Naive thymus-derived CD8-positive, alpha-beta T cell (primary cell): ENCODE results near the gene SMCHD1. TPM values are rescaled to one million over a fixed set of nuclear protein-coding genes. Genes with fewer than 3 reads are reported as not detected.
"Not testable (repeated sequence)": the region's sequence is repeated elsewhere in the genome, so short reads cannot be mapped to it uniquely, and the experiment has no call there.

Source experiments
- ATAC-seq, 2 donors: fragments of 150-1000 bp; cut with Tn5 transposase in 1 of 2; sonication (Bioruptor Pico), chemical (Tn5 transposase) in 1 of 2; 1 replicate in 1 of 2; 2 replicates in 1 of 2; pipeline ENCODE4 v1.10.0; 2021; ENCODE audit warnings: mild to moderate bottlenecking in 2 of 2, moderate library complexity in 2 of 2
- POLR2A ChIA-PET: fragments of 350-600 bp; sonication (Branson Sonifier 250); formaldehyde crosslinking; loops from one replicate; lab custom pipeline; 2021; ENCODE audit warnings: antibody characterized with exemption; lab: Charles Lee
- DNase-seq, 10 donors: peaks; one replicate each; pipeline versions ENCODE4 v3.0.0 to v3.0.0-alpha.2; 2020 to 2022
- H3K27ac Mint-ChIP-seq, 10 donors: one replicate each; pipeline ENCODE4 v1.8.0; 2020 to 2022; ENCODE audit warnings: mild to moderate bottlenecking in 10 of 10, mixed read lengths in 10 of 10, moderate library complexity in 4 of 10, inconsistent platforms in 1 of 10
- H3K27me3 Mint-ChIP-seq, 5 donors: one replicate each; pipeline ENCODE4 v1.8.0; 2021 to 2022; ENCODE audit warnings: mixed read lengths in 5 of 5
- H3K36me3 Mint-ChIP-seq, 3 donors: one replicate each; pipeline ENCODE4 v1.8.0; 2020 to 2022; ENCODE audit warnings: mixed read lengths in 3 of 3, mild to moderate bottlenecking in 2 of 3, inconsistent platforms in 1 of 3
- H3K4me1 Mint-ChIP-seq, 4 donors: one replicate each; pipeline ENCODE4 v1.8.0; 2021 to 2022; ENCODE audit warnings: mixed read lengths in 4 of 4
- H3K4me3 Mint-ChIP-seq, 10 donors: one replicate each; pipeline ENCODE4 v1.8.0; 2020 to 2022; ENCODE audit warnings: mild to moderate bottlenecking in 10 of 10, mixed read lengths in 10 of 10, moderate library complexity in 6 of 10, inconsistent platforms in 1 of 10
- H3K9me3 Mint-ChIP-seq, 9 donors: one replicate each; pipeline ENCODE4 v1.8.0; 2020 to 2022; ENCODE audit warnings: mixed read lengths in 9 of 9, mild to moderate bottlenecking in 3 of 9, inconsistent platforms in 1 of 9, moderate library complexity in 1 of 9
- polyA plus RNA-seq, 3 donors: library from polyadenylated mRNA; unstranded; fragments of 300-500 nt; fragmentation: Illumina TruSeq; gene quantifications; one replicate each; pipeline ENCODE4 v1.2.3, GENCODE V29; 2021
- total RNA-seq, 8 experiments: library from RNA in 2 of 8; stranded (reverse) in 2 of 8; gene quantifications; one replicate each; pipeline ENCODE4 v1.2.3 and lab custom pipeline; 2021 to 2026

The SMCHD1 gene
- total and polyA plus RNA-seq, 5 experiments from 2014 or later: 27.7 to 215 (median 33.7) TPM

DNA sequence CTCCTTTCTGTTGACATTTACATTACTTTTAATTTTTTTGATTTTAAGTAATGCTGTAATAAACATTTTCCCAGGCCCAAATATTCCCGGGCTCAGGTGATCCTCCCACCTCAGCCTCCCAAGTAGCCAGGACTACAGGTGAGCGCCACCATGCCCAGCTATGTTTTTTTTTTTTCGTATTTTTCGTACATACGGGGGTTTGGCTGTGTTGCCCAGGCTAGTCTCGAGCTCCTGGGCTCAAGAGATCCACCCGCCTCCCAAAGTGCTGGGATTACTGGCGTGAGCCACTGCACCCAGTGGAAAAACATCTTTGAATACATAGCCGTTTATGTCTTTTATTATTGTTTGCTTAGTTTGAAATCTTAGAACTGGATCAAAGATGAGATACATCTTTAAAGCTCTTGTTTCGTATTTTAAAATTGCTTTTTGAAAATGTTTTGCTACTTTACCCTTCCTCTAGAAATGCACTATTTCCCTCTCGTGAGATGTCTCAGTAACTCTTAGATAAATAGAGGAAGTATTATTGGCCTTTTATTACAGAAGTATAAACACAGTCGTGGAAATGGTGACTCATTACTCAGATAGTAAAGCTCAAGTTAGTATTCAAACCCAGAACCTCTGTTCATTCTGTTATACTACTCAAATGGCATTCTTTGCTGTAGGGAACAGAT is 2.4 kb downstream of the SMCHD1 start:
- ATAC-seq (no peak), DNase-seq (no peak)
- no peaks in the 10 kb centered on the region for H3K27me3 Mint-ChIP-seq
- POLR2A ChIA-PET: interaction anchor here (0.7 to 12.0 kb wide), 5 partner anchors 9 to 87 kb away, joined by 3 to 511 read pairs (median 87); partner anchors contain the start of genes METTL4 and NDC80
- peaks cover 9 to 25% (median 15%) of the 10 kb centered on the region in 3 donors for H3K36me3 Mint-ChIP-seq
- H3K4me1 Mint-ChIP-seq: peaks cover 15 to 68% (median 49%) of the 10 kb centered on the region in 4 donors
- H3K27ac Mint-ChIP-seq: peak overlapping the region; percentile 75 to 99 (median 86)
- peak overlapping the region; percentile 83 to 99 (median 95) for H3K4me3 Mint-ChIP-seq
- peaks cover 0 to 5% (median 0%) of the 10 kb centered on the region in 9 donors for H3K9me3 Mint-ChIP-seq

DNA sequence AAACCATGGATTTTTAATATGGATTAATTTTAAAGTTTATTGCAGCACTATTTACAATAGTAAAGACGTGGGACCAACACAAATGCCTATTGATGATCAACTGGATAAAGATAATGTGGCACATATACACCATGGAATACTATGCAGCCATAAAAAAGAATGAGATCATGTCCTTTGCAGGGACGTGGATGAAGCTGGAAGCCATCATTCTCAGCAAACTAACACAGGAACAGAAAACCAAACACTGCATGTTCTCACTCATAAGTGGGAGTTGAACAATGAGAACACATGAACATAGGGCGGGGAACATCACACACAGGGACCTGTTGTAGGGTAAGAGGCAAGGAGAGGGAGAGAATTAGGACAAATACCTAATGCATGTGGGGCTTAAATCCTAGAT is 5.3 kb downstream of the SMCHD1 start:
- ATAC-seq, DNase-seq, H3K27me3 Mint-ChIP-seq, H3K9me3 Mint-ChIP-seq: not testable (repeated sequence)
- H3K4me3 Mint-ChIP-seq: peak overlapping the region in 9 of 10 donors; percentile 11 to 74 (median 62)
- peaks cover 9 to 50% (median 18%) of the 10 kb centered on the region in 3 donors for H3K36me3 Mint-ChIP-seq
- H3K4me1 Mint-ChIP-seq: peaks cover 22 to 75% (median 66%) of the 10 kb centered on the region in 4 donors
- POLR2A ChIA-PET: interaction anchor here (12.0 kb wide), 1 partner anchor 20 kb away, joined by 511 read pairs; no protein-coding TSS in a partner anchor
- H3K27ac Mint-ChIP-seq: peak overlapping the region in 6 of 10 donors; percentile 47 to 77 (median 64)

DNA sequence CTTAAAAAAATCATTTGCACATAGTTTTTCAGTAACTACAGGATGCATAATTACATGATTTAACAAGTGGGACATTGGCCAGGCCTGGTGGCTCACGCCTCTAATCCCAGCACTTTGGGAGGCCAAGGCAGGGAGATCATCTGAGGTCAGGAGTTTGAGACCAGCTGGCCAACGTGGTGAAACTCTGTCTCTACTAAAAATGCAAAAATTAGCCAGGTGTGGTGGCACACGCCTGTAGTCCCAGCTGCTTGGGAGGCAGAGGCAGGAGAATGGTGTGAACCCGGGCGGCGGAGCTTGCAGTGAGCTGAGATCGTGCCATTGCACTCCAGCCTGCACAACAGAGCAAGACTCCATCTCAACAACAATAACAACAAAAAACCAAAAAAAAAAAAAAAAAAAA is 6.8 kb downstream of the SMCHD1 start:
- ATAC-seq, H3K27me3 Mint-ChIP-seq, H3K9me3 Mint-ChIP-seq, DNase-seq: not testable (repeated sequence)
- POLR2A ChIA-PET: interaction anchor here (0.7 kb wide), 1 partner anchor 97 kb away, joined by 7 read pairs; no protein-coding TSS in a partner anchor
- peaks cover 25 to 86% (median 77%) of the 10 kb centered on the region in 4 donors for H3K4me1 Mint-ChIP-seq
- H3K27ac Mint-ChIP-seq: peak overlapping the region in 3 of 10 donors; percentile 25 to 61 (median 57)
- H3K4me3 Mint-ChIP-seq: peak overlapping the region in 7 of 10 donors; percentile 28 to 80 (median 62)
- peaks cover 3 to 60% (median 24%) of the 10 kb centered on the region in 3 donors for H3K36me3 Mint-ChIP-seq

DNA sequence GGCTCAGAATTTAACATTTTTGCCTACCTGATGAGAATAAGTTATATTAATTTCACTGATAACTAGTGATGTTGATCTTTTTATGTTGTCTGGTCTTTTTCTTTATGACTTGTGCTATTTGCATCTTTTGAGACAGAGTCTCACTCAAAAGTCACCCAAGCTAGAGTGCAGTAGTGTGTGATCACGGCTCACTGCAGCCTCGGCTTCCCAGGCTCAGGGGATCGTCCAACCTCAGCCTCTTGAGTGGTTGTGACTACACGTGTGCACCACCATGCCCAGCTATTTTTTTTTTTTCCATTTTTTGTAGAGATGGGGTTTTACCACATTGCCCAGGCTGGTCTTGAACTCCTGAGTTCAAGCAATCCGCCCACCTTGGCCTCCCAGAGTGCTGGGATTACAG is 7.5 kb downstream of the SMCHD1 start:
- POLR2A ChIA-PET: interaction anchor here (0.9 kb wide), 1 partner anchor 93 kb away, joined by 3 read pairs; no protein-coding TSS in a partner anchor
- ATAC-seq: peak; percentile 46 to 47
- Mint-ChIP-seq H3K4me3 (peak overlapping the region; percentile 36 to 80 (median 71)), H3K27me3 (no peaks in the 10 kb centered on the region), H3K9me3 (peaks cover 0 to 5% (median 0%) of the 10 kb centered on the region in 9 donors), H3K36me3 (peaks cover 3 to 63% (median 23%) of the 10 kb centered on the region in 3 donors), H3K27ac (peak overlapping the region in 8 of 10 donors; percentile 33 to 82 (median 58)), H3K4me1 (peaks cover 25 to 84% (median 75%) of the 10 kb centered on the region in 4 donors)
- DNase-seq: no peak

DNA sequence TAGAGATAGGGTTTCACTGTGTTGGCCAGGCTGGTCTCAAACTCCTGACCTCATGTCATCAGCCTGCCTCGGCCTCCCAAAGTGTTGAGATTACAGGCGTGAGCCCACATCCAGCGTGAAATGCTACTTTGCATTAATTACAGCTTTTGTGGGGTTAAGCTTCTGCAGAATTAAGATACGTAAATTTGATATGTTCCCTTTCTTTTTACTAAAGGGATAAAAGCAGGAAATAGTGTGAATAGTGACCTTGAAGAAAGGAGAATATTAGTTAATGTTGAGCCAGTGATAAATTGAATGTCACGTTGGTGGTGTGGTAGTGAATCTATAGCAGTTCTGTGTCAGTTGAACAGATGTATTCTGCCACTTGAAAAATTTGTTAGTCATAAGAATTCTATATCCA is 16.9 kb downstream of the SMCHD1 start:
- peak overlapping the region in 6 of 10 donors; percentile 37 to 78 (median 53) for H3K27ac Mint-ChIP-seq
- no peak overlapping the region for H3K4me3 Mint-ChIP-seq
- ATAC-seq: no peak
- DNase-seq: no peak
- POLR2A ChIA-PET: interaction anchor here (0.5 to 1.3 kb wide), 3 partner anchors 13 to 93 kb away, joined by 3 read pairs; no protein-coding TSS in a partner anchor
- no peaks in the 10 kb centered on the region for H3K9me3 Mint-ChIP-seq
- peaks cover 31 to 74% (median 68%) of the 10 kb centered on the region in 4 donors for H3K4me1 Mint-ChIP-seq
- H3K27me3 Mint-ChIP-seq: no peaks in the 10 kb centered on the region
- peaks cover 26 to 97% (median 61%) of the 10 kb centered on the region in 3 donors for H3K36me3 Mint-ChIP-seq

DNA sequence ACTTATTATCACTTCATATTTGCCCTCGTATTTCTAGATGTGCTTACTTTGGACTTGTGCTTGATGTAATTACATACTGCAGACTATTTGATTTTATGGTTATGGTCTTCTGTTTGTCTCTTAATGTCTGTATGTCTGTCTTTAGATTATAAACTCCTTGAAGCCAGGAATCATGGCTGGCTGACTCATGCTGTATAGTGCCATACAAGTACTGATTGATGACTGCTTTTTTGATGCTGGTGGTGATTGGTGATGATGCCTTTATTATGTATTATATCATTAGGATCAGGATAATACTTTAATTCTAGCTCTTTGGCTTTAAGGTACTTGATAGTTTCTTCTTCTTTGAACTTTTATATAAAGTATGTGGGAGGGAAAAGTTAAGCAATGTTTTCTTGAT is 17.3 kb downstream of the SMCHD1 start:
- POLR2A ChIA-PET: interaction anchor here (0.9 to 2.5 kb wide), 3 partner anchors 17 to 94 kb away, joined by 3 to 16 read pairs (median 3); partner anchors contain the start of gene SMCHD1
- Mint-ChIP-seq H3K4me1 (peaks cover 31 to 74% (median 70%) of the 10 kb centered on the region in 4 donors), H3K36me3 (peaks cover 26 to 97% (median 62%) of the 10 kb centered on the region in 3 donors), H3K27me3 (no peaks in the 10 kb centered on the region), H3K27ac (peak overlapping the region in 7 of 10 donors; percentile 16 to 68 (median 40)), H3K4me3 (no peak overlapping the region), H3K9me3 (no peaks in the 10 kb centered on the region)
- no peak for DNase-seq
- ATAC-seq: no peak

- POLR2A ChIA-PET: interaction anchor here (1.6 to 1.9 kb wide), 2 partner anchors 23 to 108 kb away, joined by 3 to 9 read pairs; partner anchors contain the start of genes METTL4, NDC80 and SMCHD1
- not testable (repeated sequence) for H3K27ac Mint-ChIP-seq, DNase-seq, H3K9me3 Mint-ChIP-seq, ATAC-seq, H3K27me3 Mint-ChIP-seq
- peaks cover 32 to 72% (median 70%) of the 10 kb centered on the region in 4 donors for H3K4me1 Mint-ChIP-seq
- peaks cover 8 to 91% (median 47%) of the 10 kb centered on the region in 3 donors for H3K36me3 Mint-ChIP-seq
- peak overlapping the region in 1 of 10 donors; percentile 33 for H3K4me3 Mint-ChIP-seq
Observed at GRCh38 chr18:2678933-2679332, 23.4 kb downstream of the SMCHD1 start.

DNA sequence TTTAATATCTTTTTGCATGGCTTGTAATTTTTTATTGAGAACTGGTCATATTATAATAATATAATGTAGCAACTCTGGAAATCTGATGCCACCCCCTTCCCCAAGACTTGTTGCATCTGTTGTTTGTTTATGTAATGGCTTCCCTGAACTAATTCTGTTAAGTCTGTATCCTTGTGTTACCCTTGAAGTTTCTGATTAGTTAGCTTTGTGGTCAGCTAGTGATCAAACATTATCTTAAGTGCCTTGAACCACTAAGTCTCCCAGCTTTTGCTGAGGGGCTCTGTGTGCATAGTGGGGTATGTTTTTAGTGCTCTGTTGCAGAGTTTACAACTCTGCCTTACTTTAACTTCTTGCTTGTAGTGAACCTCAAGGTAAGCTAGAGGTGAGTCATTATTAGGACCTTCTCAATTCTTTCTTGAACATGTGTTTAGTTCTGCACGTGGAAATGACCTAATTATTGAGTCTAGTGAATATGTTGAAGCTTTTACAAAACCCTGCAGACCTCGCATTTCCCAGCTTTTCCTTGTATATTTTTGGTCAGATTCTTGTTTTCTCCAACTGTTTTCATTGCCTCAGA is 24.8 kb downstream of the SMCHD1 start:
- POLR2A ChIA-PET: interaction anchor here (1.0 to 1.9 kb wide), 2 partner anchors 24 to 43 kb away, joined by 8 to 9 read pairs; partner anchors contain the start of gene SMCHD1
- Mint-ChIP-seq H3K27ac (peak overlapping the region; percentile 7 to 92 (median 65)), H3K4me3 (peak overlapping the region in 1 of 10 donors; percentile 2), H3K36me3 (peaks cover 7 to 87% (median 44%) of the 10 kb centered on the region in 3 donors), H3K9me3 (peaks cover 0 to 1% (median 0%) of the 10 kb centered on the region in 9 donors), H3K4me1 (peaks cover 29 to 67% (median 60%) of the 10 kb centered on the region in 4 donors), H3K27me3 (no peaks in the 10 kb centered on the region)
- DNase-seq (no peak), ATAC-seq (peak in 1 of 2 donors; percentile 33)

DNA sequence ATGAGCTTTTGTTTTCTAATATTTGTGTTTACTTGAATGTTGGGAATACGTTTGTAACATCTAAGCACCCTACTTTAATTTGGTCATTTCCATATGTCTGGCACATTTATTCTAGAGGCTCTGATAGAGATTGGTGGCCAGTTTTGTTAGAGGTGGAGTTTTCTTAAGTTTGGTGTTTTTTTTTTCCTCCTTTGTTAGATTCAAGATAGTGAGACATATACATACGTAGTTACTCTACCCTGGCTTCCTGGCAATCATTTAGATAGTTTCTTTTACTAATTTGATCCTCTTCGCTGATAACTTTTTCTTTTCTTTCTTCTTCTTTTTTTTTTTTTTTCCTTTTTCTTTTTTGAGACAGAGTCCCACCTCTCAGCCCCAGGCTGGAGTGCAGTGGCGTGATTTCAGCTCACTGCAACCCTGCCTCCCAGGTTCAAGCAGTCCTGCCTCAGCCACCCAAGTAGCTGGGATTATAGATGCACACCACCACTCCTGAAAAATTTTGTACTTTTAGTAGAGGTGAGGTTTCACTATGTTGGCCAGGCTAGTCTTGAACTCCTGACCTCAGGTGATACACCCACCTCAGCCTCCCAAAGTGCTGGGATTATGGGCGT is 26.6 kb downstream of the SMCHD1 start:
- Mint-ChIP-seq H3K27me3 (no peaks in the 10 kb centered on the region), H3K9me3 (peaks cover 4 to 19% (median 13%) of the 10 kb centered on the region in 9 donors), H3K4me3 (peak overlapping the region in 9 of 10 donors; percentile 7 to 70 (median 55)), H3K36me3 (peaks cover 23 to 87% (median 49%) of the 10 kb centered on the region in 3 donors), H3K4me1 (peaks cover 27 to 70% (median 61%) of the 10 kb centered on the region in 4 donors), H3K27ac (peak overlapping the region; percentile 49 to 97 (median 86))
- peak; percentile 41 to 75 for ATAC-seq
- no peak for DNase-seq
- POLR2A ChIA-PET: interaction anchor here (0.8 to 1.3 kb wide), 3 partner anchors 13 to 111 kb away, joined by 3 to 5 read pairs (median 4); partner anchors contain the start of genes METTL4, NDC80 and SMCHD1

DNA sequence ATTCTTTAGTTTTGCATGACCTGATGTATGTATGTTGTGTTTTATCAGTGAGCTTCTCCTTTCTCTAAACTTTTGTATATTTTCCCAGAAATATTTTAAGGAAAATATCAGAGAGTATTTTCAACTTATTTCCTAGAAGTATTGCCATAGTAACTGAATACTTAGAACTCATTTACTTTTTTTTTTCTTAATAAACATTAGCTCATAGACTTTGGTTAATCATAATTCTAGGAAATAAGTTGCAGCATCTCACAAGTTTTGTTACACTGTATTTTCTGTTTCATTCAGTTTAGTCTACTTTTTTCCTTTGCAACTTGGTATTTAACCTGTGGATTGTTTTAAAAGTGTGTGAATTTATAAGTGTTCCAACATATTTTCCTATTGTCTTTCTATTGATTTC is 27.5 kb downstream of the SMCHD1 start:
- POLR2A ChIA-PET: interaction anchor here (0.6 kb wide), 1 partner anchor 294 kb away, joined by 3 read pairs; no protein-coding TSS in a partner anchor
- ATAC-seq (no peak), DNase-seq (no peak)
- Mint-ChIP-seq H3K4me3 (peak overlapping the region in 9 of 10 donors; percentile 2 to 71 (median 29)), H3K36me3 (peaks cover 24 to 87% (median 54%) of the 10 kb centered on the region in 3 donors), H3K4me1 (peaks cover 33 to 77% (median 68%) of the 10 kb centered on the region in 4 donors), H3K9me3 (peaks cover 4 to 24% (median 20%) of the 10 kb centered on the region in 9 donors), H3K27me3 (no peaks in the 10 kb centered on the region), H3K27ac (peak overlapping the region in 9 of 10 donors; percentile 13 to 97 (median 58))

- peak overlapping the region in 9 of 10 donors; percentile 1 to 60 (median 42) for H3K4me3 Mint-ChIP-seq
- H3K27me3 Mint-ChIP-seq: no peaks in the 10 kb centered on the region
- peak overlapping the region in 9 of 10 donors; percentile 10 to 78 (median 50) for H3K27ac Mint-ChIP-seq
- peaks cover 4 to 25% (median 20%) of the 10 kb centered on the region in 9 donors for H3K9me3 Mint-ChIP-seq
- peaks cover 23 to 77% (median 53%) of the 10 kb centered on the region in 4 donors for H3K4me1 Mint-ChIP-seq
- DNase-seq: no peak
- peaks cover 25 to 87% (median 45%) of the 10 kb centered on the region in 3 donors for H3K36me3 Mint-ChIP-seq
- POLR2A ChIA-PET: interaction anchor here (0.7 to 1.8 kb wide), 2 partner anchors 30 to 50 kb away, joined by 4 read pairs; no protein-coding TSS in a partner anchor
- ATAC-seq: no peak
Observed at GRCh38 chr18:2686349-2686968, 30.9 kb downstream of the SMCHD1 start.
